ENCODE results near the gene RASSF7.

DNA sequence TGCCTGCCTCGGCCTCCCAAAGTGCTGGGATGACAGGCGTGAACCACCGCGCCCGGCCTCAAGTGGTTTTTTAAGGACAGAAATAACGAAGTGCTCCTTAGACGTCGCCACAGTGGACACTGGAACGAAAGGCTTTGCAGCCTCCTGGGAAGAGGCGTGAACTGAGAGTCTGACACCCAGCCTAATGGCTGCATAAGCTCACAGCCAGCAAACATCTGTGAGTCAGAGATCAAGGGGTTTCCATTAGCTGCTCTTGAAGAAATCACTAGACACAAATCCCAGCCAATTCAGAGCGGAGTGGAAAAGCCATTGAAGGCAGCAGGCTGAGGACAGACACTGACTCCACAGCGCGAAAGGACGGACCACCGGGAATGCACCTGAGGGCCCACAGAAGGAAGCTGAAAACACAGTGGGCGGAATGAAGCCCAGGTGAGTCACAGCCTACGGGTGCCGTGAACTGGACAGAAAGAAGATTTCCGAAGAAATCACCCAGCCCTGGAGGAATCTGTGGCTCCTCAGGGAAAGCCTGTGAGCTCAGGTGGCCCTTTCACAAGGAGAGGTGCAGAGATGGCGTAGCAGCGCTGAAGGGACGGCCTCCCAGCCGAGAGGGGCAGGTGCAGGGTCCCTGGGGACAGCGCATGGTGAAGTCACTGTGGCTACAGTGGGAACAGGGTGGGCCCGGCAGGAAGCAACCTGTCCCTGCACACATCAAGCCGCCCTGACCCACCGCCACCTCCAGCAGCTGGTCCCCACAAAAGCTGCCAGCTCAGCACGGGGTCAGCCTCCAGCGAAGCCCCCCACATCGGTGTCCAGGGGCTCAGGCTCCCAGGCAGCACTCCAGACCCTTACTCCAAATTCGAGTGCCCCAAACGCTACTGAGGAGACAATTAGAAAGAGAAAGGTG, 11.8 kb upstream of the RASSF7 start:
- TF ChIP-seq, protein P1, sequence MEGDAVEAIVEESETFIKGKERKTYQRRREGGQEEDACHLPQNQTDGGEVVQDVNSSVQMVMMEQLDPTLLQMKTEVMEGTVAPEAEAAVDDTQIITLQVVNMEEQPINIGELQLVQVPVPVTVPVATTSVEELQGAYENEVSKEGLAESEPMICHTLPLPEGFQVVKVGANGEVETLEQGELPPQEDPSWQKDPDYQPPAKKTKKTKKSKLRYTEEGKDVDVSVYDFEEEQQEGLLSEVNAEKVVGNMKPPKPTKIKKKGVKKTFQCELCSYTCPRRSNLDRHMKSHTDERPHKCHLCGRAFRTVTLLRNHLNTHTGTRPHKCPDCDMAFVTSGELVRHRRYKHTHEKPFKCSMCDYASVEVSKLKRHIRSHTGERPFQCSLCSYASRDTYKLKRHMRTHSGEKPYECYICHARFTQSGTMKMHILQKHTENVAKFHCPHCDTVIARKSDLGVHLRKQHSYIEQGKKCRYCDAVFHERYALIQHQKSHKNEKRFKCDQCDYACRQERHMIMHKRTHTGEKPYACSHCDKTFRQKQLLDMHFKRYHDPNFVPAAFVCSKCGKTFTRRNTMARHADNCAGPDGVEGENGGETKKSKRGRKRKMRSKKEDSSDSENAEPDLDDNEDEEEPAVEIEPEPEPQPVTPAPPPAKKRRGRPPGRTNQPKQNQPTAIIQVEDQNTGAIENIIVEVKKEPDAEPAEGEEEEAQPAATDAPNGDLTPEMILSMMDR (IDR thresholded peaks at IDR 0.05) = no peak
- no peak for TF ChIP-seq POLR2A (IDR thresholded peaks at IDR 0.05)
